ENCODE measurements around the gene TSPAN33. TPM values are rescaled to one million over a fixed set of nuclear protein-coding genes. Genes with fewer than 3 reads are reported as not detected.

Gene TSPAN33
- 1.5 and 3.2 TPM in 2 replicates for total RNA-seq (2011; cell fraction: chromatin; rRNA removed; ENCODE audit: low replicate concordance)
- 1.3 and 3.2 TPM in 2 replicates for total RNA-seq (2011; cell fraction: nucleolus; rRNA removed)
- 2.9 and 3.9 TPM in 2 replicates for total RNA-seq (2011; cell fraction: nucleoplasm; rRNA removed)
- 0.20 and 0.23 TPM in 2 replicates for total RNA-seq (2014; rRNA removed)
- 0.19 and 0.25 TPM in 2 replicates for total RNA-seq (2014; rRNA removed; fragmentation: Illumina TruSeq; extraction: Trizol)
- not detected in 2 replicates for total RNA-seq (2015; rRNA removed; fragmentation: Illumina TruSeq; extraction: Trizol)
- total RNA-seq (2021) = 0.27 and 0.76 TPM in 2 replicates
- polyA plus RNA-seq (2011; rRNA removed) = 1.2 and 1.5 TPM in 2 replicates
- polyA plus RNA-seq (2011; cell fraction: cytosol; rRNA removed) = 1.6 and 1.7 TPM in 2 replicates
- polyA plus RNA-seq (2011; cell fraction: nucleus; rRNA removed) = 1.3 and 1.6 TPM in 2 replicates
- 0.16 and 0.30 TPM in 2 replicates for polyA plus RNA-seq (2012)
- polyA plus RNA-seq (2014; fragmentation: Illumina TruSeq; extraction: Trizol) = 0.21 and 0.42 TPM in 2 replicates
- under 1 TPM in 1 of 2 experiments, not detected in 1; 0.03 TPM for polyA plus RNA-seq (2014; fragmentation: Nextera tagmentation; extraction: Ambion mirVana)
- 0.19 TPM in 1 of 2 replicates, not detected in the other for polyA plus RNA-seq (2014; rRNA removed)
- polyA minus RNA-seq (2011; rRNA and poly(A)+ RNA removed) = 1.1 and 1.6 TPM in 2 replicates
- 1.2 and 1.3 TPM in 2 replicates for polyA minus RNA-seq (2011; cell fraction: cytosol; rRNA and poly(A)+ RNA removed)
- 0.54 and 1.2 TPM in 2 replicates for polyA minus RNA-seq (2011; cell fraction: nucleus; rRNA and poly(A)+ RNA removed)
- Bru-seq, nascent RNA = percentile 21 among the genes with signal in this experiment
- percentile 17 among the genes with signal in this experiment for BruChase-seq, experiment 1, labeled RNA remaining after a 2-hour chase
- percentile 17 among the genes with signal in this experiment for BruChase-seq, experiment 2, labeled RNA remaining after a 6-hour chase
- long read RNA-seq, experiment 1, transcript TSPAN33-201 (8 exons, 1,863 nt) = major isoform, 6 of 9 reads
- long read RNA-seq, experiment 1, partial matches to known transcripts = 1 of 9 reads
- long read RNA-seq, experiment 1, other reads (novel, unspliced or antisense) = 1 of 9 reads
- long read RNA-seq, experiment 2, partial matches to known transcripts = 0 of 1 reads
- long read RNA-seq, experiment 2, other reads (novel, unspliced or antisense) = 1 of 1 reads
- long read RNA-seq, experiment 3 = 0 reads

GRCh38 chr7:129144095-129144833, at the start of gene TSPAN33:
Gene TSPAN33 (plus strand): TSS chr7:129144707. CDS start chr7:129144981, 274 bp downstream.
- Histone ChIP-seq H3K9ac (ENCODE audit: insufficient read depth in 1 of 2, low read depth in 2 of 2, low read length in 2 of 2) (0 out of 4 replicates have a peak within 1 kb of the TSS, but pooled peaks of 1 of the 2 experiments have one; percentile 6), H3K27me3 (ENCODE audit: control insufficient read depth in 2 of 2, insufficient read depth in 2 of 2, low read length in 2 of 2) (peaks cover 61 to 72% of the 10 kb centered on the region in 2 experiments), H3K27ac (ENCODE audit: extremely low read depth, low read depth, low read length) (no peak within 1 kb of the TSS), H2AFZ (ENCODE audit: low read depth, low read length) (no peak within 1 kb of the TSS), H4K20me1 (replicated peaks; ENCODE audit: control insufficient read depth, insufficient read depth, low read length) (no peaks in the 10 kb centered on the region; the same call in 1 of the 2 replicates), H3K79me2 (ENCODE audit: control insufficient read depth, insufficient read depth, low read length) (no peaks in the 10 kb centered on the region), H3K4me2 (ENCODE audit: insufficient read depth, low read length) (peak within 1 kb of the TSS; percentile 57), H3K4me1 (replicated peaks in 1 of 2; ENCODE audit: control insufficient read depth in 2 of 2, insufficient read depth in 2 of 2, low read length in 2 of 2) (peaks cover 0 to 12% of the 10 kb centered on the region in 2 experiments; a peak in 3 of 5 replicates), H3K36me3 (ENCODE audit: control insufficient read depth, insufficient read depth, low read length) (no peaks in the 10 kb centered on the region), H3K4me3 (peak within 1 kb of the TSS; percentile 11; the same call in 1 of the 2 replicates), H3K9me3 (replicated peaks; ENCODE audit: control insufficient read depth, insufficient read depth, low read depth, low read length) (no peaks in the 10 kb centered on the region), H3K9me1 (ENCODE audit: control insufficient read depth, insufficient read depth, low read length) (no peaks in the 10 kb centered on the region)
- ATAC-seq = peak; percentile 91
- peak; percentile 55 to 93 (median 90) for DNase-seq (ENCODE audit: extremely low read depth in 1 of 4, low spot score in 3 of 4)
- intact Hi-C loops (cut with micrococcal nuclease) (no loop called here), in situ Hi-C loops (cut with MboI) (no loop called here)
- POLR2A ChIA-PET = interaction anchor here (0.6 to 1.2 kb wide), 2 partner anchors 155 to 196 kb away, joined by 3 read pairs; no protein-coding TSS in a partner anchor
- BruUV-seq (replicated peaks) = no TSS peak
- CTCF ChIA-PET (ENCODE audit: low intra/inter-chr PET ratio) = interaction anchor here (1.6 kb wide), 1 partner anchor 328 kb away, joined by 3 read pairs; no protein-coding TSS in a partner anchor
- 16% methylated on average over 43 of the region's 43 CpGs for WGBS (ENCODE audit: insufficient coverage, low coverage, missing lambda C conversion rate)
- no peak for FAIRE-seq
- TF ChIP-seq CEBPG (CRISPR knock-in tag; IDR thresholded peaks at IDR 0.05) (no peak), CEBPG (tag; conservative IDR thresholded peaks at IDR 0.05 in 1 of 2, IDR thresholded peaks at IDR 0.05 in 1 of 2) (0 out of 4 replicates have a peak, but pooled peaks of 1 of the 2 experiments have one; percentile 11), CEBPB (tag; IDR thresholded peaks at IDR 0.05) (peak; percentile 56), LCOR (CRISPR knock-in tag; IDR thresholded peaks at IDR 0.05) (0 out of 2 replicates have a peak, but pooled peaks have one; percentile 16), ZNF121 (CRISPR knock-in tag; conservative IDR thresholded peaks at IDR 0.05) (no peak), NFYB (IDR thresholded peaks at IDR 0.05; ENCODE audit: extremely low read depth, insufficient read length) (peak; percentile 84), ZNF507 (tag; conservative IDR thresholded peaks at IDR 0.05) (0 out of 2 replicates have a peak, but pooled peaks have one; percentile 15), ELF2 (CRISPR knock-in tag; IDR thresholded peaks at IDR 0.05) (no peak), ERF (CRISPR knock-in tag; IDR thresholded peaks at IDR 0.05) (0 out of 2 replicates have a peak, but pooled peaks have one; percentile 34)

All from K562 (cell line).